Nephron (organoid): ENCODE measurements around the gene SLC7A5.

Source experiments
- H3K27ac Mint-ChIP-seq, 3 experiments: 2 replicates each; pipeline ENCODE4 v1.8.0; 2020; ENCODE audit warnings: mixed read lengths in 3 of 3, mild to moderate bottlenecking in 2 of 3, moderate library complexity in 1 of 3
- H3K27me3 Mint-ChIP-seq: 2 replicates; pipeline ENCODE4 v1.8.0; 2021; ENCODE audit warnings: low read depth, mild to moderate bottlenecking, moderate library complexity, mixed read lengths
- H3K36me3 Mint-ChIP-seq: 2 replicates; pipeline ENCODE4 v1.8.0; 2020; ENCODE audit warnings: low read depth, mixed read lengths
- H3K4me1 Mint-ChIP-seq: 2 replicates; pipeline ENCODE4 v1.8.0; 2020; ENCODE audit warnings: mixed read lengths
- H3K4me3 Mint-ChIP-seq, 3 experiments: 2 replicates each; pipeline ENCODE4 v1.8.0; 2020; ENCODE audit warnings: mild to moderate bottlenecking in 3 of 3, mixed read lengths in 3 of 3, moderate library complexity in 2 of 3
- H3K9me3 Mint-ChIP-seq: 2 replicates; pipeline ENCODE4 v1.8.0; 2020; ENCODE audit warnings: mixed read lengths
- TF ChIP-seq, protein P1 (sequence below), 3 experiments: fragments of 200-600 bp; sonication (generic); IDR thresholded peaks; one replicate each; pipeline ENCODE4 v1.5.0; 2021; ENCODE audit warnings: antibody characterized with exemption in 3 of 3; ENCODE audit not compliant: unreplicated experiment in 3 of 3

Gene SLC7A5

DNA sequence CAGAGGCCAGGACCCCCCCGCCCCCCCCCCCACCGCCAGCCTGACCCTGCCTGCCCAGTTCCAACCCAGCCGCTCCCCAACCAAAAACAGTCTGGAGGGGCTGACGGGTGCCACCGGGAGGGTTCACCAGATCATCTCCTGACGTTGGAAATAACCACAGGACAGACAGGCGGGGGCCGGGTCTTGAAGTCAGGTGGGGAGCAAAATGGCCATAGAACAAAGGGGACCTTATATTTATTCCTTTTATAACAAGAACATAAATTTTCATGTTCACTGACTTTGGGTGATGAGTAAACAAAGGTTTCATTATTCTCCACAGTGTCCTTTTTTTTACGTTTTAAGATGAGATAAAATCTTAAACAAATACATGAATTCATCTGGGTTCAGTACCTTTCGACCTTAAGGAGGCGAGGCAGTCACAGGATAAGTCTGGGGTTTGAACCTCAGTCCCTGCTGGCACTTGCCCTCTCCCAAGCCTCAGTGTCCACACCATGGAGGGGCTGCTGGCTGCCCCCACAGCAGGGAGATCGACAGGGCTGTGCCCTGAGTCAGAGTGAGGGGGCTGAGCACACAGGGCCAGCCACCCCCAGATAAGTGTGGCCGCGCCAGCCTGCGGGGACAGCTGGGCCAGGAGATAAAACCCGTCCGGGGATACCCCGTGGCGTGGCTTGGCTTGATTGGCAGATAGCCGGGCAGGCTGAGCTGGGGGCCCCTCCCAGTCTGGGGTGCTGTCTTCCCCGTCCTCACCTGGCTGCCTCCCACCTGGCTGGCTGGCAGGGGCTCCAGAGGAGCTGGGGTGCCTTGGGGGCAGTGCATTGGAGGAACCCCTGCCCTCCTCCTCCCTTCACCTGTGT is 15.0 kb downstream of the SLC7A5 start:
- no peaks in the 10 kb centered on the region for H3K9me3 Mint-ChIP-seq
- TF ChIP-seq, protein P1, sequence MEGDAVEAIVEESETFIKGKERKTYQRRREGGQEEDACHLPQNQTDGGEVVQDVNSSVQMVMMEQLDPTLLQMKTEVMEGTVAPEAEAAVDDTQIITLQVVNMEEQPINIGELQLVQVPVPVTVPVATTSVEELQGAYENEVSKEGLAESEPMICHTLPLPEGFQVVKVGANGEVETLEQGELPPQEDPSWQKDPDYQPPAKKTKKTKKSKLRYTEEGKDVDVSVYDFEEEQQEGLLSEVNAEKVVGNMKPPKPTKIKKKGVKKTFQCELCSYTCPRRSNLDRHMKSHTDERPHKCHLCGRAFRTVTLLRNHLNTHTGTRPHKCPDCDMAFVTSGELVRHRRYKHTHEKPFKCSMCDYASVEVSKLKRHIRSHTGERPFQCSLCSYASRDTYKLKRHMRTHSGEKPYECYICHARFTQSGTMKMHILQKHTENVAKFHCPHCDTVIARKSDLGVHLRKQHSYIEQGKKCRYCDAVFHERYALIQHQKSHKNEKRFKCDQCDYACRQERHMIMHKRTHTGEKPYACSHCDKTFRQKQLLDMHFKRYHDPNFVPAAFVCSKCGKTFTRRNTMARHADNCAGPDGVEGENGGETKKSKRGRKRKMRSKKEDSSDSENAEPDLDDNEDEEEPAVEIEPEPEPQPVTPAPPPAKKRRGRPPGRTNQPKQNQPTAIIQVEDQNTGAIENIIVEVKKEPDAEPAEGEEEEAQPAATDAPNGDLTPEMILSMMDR (IDR thresholded peaks at IDR 0.05; ENCODE audit: unreplicated experiment in 3 of 3) = no peak
- no peaks in the 10 kb centered on the region for H3K36me3 Mint-ChIP-seq
- peaks cover 14% of the 10 kb centered on the region for H3K27me3 Mint-ChIP-seq
- H3K4me1 Mint-ChIP-seq = peaks cover 56% of the 10 kb centered on the region
- peak overlapping the region in 1 of 3 experiments; percentile 30 for H3K4me3 Mint-ChIP-seq
- H3K27ac Mint-ChIP-seq = peak overlapping the region in 2 of 3 experiments; percentile 81 to 94

DNA sequence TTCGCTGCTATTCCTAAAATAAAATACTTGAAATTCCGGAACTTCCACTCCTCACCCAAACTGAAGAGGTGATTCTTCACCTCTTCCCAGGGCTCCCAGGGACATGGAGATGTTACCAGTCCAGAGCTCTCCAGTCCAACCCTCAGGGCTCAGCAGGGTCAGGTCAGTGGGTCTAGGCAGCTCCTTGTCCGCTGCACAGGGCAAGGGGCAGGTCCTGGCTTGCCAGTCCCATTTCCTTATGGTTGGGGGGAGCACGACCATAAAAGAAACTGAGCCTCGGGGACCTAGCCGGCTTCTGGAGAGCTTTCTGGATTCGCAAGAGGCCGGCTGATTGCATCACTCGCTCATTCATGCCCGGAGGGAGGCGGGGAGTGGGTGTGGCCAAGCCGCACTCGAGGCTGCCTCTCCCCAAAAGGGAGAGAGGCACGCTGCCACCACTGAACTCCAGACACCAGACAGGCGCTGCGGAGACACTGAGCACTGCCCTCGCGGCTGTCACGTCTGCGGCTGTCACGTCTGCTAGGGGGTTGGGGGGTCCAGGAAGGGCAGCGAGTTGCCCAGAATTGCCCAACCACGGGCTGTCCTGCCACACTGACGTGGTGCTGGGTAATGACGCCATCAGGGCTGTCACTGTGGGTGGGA is 15.8 kb downstream of the SLC7A5 start:
- no peaks in the 10 kb centered on the region for H3K36me3 Mint-ChIP-seq
- H3K4me1 Mint-ChIP-seq = peaks cover 61% of the 10 kb centered on the region
- H3K4me3 Mint-ChIP-seq = peak overlapping the region; percentile 31 to 65 (median 56)
- H3K27me3 Mint-ChIP-seq = peaks cover 18% of the 10 kb centered on the region
- peak overlapping the region; percentile 48 to 94 (median 82) for H3K27ac Mint-ChIP-seq
- TF ChIP-seq, protein P1 (IDR thresholded peaks at IDR 0.05; ENCODE audit: unreplicated experiment in 3 of 3) = no peak
- no peaks in the 10 kb centered on the region for H3K9me3 Mint-ChIP-seq

DNA sequence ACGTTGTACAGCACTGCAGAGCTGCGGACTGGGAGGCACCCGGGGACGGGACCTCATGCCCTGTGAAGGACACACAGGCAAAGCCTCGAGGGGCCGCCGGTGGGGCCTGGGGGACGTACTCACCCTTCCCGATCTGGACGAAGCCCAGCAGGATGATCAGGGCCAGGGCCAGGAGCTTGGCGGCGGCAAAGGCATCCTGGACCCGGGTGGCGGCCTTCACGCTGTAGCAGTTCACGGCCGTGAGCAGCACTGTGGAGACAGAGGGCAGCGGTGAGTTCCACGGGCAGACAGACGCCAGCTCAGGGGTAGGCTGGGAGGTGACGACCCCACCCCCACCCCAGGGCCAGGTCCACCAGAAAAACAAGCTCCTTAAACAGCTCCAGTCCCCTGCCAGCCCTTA is 17.7 kb downstream of the SLC7A5 start:
- Mint-ChIP-seq H3K27ac (no peak overlapping the region), H3K4me3 (no peak overlapping the region), H3K27me3 (peaks cover 14% of the 10 kb centered on the region), H3K36me3 (no peaks in the 10 kb centered on the region), H3K9me3 (no peaks in the 10 kb centered on the region), H3K4me1 (peaks cover 51% of the 10 kb centered on the region)
- TF ChIP-seq, protein P1 (IDR thresholded peaks at IDR 0.05; ENCODE audit: unreplicated experiment in 3 of 3) = no peak

DNA sequence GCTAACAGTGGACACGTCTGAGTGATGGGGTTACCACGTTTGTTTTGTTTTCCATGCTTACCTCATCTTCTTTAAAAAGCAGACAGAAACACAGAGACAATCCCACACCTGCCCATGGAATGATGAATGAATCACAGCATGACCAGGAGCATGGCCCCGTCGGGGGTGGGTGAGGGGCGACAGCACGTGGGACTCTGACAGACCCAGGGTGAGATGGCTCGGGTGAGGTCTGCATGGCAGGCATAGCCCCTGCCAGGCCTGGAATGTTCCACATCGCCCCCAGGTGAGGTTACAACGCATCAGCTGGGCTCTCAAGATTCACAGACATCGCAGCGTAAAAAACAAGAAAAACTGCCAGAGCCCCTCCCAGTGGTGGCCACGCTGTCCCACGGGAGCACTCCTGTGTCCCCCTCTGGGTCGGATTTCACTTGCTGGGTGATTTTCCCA is 18.1 kb downstream of the SLC7A5 start:
- TF ChIP-seq, protein P1 (IDR thresholded peaks at IDR 0.05; ENCODE audit: unreplicated experiment in 3 of 3) = no peak
- H3K9me3 Mint-ChIP-seq = no peaks in the 10 kb centered on the region
- no peak overlapping the region for H3K4me3 Mint-ChIP-seq
- peaks cover 50% of the 10 kb centered on the region for H3K4me1 Mint-ChIP-seq
- peak overlapping the region; percentile 35 to 52 (median 50) for H3K27ac Mint-ChIP-seq
- peaks cover 14% of the 10 kb centered on the region for H3K27me3 Mint-ChIP-seq
- no peaks in the 10 kb centered on the region for H3K36me3 Mint-ChIP-seq

DNA sequence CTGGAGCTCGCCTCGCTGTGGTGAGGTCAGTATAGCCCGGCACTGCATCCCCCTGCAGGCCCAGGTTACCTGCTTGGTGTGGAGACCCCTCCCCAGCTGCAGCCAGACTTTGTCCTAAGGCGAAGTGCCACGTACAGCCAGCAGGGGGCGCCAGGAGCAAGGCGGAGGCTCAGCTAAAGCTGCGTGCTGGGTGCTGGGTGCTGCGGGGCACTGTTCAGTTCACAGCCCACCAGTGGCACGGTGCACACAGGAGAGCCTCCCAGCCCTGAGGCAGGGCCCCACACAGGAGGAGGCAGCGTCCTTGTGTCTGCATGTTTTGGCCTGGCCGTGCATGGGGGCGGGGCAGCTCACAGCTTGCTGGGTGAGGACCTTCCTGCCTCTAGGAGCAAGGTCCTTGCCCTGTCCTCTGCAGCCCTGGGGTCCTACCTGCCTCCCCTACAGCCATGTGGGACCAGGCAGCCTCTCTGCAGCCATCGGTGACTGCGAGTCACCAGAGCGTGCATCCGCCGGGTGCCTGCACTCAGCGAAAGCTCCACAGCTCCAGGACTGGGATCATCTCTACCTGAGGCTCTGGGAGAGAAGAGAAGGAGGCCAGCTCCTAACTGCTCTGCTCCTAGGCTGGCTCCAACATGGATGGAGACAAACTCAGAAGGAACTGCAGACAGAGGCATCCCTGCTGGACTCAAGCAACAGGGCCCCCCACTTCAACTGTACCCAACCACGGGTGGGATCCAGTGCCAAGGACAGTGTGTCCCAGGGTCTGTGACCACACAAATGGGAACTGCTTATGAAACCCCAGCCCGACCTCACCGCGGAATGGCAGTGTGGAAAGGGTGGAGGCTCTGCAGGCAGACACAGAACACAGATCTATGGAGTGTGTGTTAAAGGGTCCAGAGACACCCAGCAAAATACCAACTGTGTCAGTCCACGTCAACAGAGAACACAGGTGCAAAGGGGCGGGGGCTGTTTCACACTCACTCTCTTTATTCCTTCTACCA is 19.0 kb downstream of the SLC7A5 start:
- Mint-ChIP-seq H3K36me3 (no peaks in the 10 kb centered on the region), H3K27ac (peak overlapping the region; percentile 35 to 64 (median 52)), H3K27me3 (peaks cover 14% of the 10 kb centered on the region), H3K4me1 (peaks cover 50% of the 10 kb centered on the region), H3K4me3 (no peak overlapping the region), H3K9me3 (no peaks in the 10 kb centered on the region)
- TF ChIP-seq, protein P1 (IDR thresholded peaks at IDR 0.05; ENCODE audit: unreplicated experiment in 3 of 3) = peak; percentile 92 to 94 (median 92)
